ENCODE measurements around the gene ITPKB.
"Not testable (repeated sequence)": the region's sequence is repeated elsewhere in the genome, so short reads cannot be mapped to it uniquely, and the experiment has no call there.

ITPKB gene

GRCh38 chr1:226616636-226617035, 122.4 kb downstream of the ITPKB start:
- DNase-seq: no peak

DNA sequence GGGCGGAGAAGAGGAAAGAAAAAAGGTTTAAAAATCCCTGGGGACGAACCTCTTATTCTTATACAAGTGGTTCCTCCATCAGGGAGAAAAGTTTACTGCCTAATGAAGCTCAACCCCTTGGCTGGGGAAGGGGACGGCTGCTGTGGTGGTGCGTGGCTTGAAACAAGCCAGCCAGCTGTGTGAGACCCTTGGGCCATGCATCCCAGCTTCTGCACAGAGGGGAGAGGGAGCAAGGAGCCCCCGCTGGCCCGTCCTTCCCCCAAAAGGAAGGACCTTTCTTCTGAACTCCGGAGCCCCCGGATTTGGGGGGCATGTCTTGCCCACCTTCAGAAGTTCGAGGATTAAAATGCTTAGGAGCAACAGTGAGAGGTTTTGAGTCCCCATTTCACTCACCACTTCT, 123.2 kb downstream of the ITPKB start:
- DNase-seq: no peak

- not testable (repeated sequence) for DNase-seq
Measured at GRCh38 chr1:226611980-226612379, 127.1 kb downstream of the ITPKB start.

GRCh38 chr1:226611301-226611700, 127.8 kb downstream of the ITPKB start:
- DNase-seq: no peak

DNA sequence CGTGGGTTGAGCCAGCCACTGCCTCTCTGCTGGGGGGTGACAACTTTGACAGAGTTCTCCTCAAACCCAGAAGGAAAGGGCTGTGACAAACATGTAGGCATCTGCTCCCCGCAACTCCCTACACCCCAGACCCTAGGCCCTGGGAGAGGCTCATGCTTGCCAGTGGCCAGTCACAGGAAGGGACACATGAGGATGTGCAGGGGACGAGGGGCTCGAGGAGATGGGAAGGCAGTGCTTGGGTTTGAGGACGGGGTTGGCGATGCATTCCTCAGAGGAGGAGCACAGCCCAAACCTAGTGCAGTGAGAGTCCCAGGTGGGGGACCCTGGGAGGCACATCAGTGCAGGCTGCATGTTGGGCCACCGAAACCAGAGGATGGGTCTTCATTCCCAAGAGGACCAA, 128.4 kb downstream of the ITPKB start:
- DNase-seq: no peak

DNA sequence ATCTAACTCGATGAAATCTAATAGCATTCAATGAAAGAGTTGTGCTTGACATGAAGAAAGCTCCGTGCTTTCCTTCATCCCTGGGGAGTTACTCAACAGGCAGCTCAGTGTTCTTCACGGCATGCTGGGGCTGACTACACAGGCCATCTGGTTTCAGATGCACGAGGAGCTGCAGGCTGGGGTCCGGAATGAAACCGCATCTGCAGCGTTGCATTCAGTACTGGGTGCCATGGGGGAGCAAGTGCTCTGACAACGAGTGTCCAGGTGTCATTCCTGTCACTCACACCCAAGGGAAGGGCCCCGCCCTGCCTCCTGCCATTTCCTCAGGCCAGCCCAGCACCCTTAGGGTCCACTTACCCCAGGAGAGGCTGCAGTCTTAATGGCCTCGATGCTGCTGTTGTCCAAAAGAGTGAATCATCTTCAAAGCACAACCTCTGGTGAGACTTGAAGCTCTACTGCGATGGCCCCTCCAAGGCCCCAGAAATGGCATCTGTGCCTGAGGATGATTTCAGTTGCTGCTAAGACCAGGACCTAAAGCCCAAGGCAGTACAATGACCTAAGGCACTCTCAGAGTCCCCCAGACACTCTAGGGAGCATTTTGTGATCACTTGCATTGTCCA, 129.1 kb downstream of the ITPKB start:
- no peak for DNase-seq

DNA sequence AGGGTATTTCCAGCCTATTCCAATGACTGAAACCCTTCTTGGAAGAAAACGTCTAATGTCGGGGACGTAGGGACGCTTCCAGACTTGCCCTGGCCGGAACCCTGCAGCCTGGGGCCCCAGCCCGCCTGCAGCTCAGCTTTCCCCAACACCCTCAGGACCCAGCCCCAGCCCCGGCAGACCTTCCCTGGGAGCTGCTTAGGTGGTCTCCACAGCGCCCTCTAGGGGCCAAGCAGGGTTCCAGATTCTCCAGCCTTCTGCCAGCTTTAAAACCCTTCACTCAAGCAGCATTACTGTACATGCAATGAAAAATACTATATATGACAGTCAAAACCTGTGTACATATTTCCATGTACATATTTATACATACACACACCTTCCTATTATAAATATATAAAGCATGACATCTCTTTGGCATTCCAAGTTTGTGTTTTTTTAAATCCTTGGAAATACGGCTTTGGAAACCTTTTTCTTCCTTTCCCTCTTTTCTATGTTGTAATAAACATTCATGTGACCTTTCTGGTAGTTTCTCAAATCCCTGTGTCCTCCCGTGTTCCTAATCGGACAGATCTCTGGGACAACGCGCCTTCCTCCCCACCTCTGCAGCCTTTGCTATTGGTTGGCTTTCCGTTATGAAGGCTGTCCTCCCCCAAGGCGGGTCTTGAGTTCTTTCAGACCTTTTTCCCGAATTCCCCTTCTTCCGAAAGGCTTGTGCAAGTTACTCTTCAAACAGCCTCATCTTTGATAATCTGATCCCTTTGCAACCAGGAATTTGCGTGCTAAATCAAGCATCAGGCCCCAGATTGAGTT, 130.2 kb downstream of the ITPKB start:
- peak; percentile 61 for DNase-seq

- no peak for DNase-seq
Measured at GRCh38 chr1:226607821-226608220, 131.3 kb downstream of the ITPKB start.

DNA sequence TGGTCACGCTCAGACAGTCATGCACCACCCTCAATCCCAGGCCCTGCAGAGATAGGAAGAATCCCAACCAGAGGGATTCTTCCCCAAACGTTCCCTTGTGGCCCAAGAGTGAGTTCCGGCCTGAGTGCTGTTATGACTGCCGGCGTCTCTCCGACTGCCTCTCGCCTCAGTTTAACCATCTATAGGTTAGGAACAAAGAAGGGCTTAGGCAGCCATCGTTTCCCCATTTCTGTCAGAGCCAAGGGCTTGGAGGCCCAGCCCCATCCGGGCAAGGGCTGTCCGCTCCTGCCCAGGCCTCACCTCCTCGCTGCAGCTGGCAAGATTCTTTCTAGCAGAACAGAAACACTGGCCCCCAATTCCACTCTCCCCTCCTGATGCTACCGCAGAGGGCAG, 131.8 kb downstream of the ITPKB start:
- no peak for DNase-seq

DNA sequence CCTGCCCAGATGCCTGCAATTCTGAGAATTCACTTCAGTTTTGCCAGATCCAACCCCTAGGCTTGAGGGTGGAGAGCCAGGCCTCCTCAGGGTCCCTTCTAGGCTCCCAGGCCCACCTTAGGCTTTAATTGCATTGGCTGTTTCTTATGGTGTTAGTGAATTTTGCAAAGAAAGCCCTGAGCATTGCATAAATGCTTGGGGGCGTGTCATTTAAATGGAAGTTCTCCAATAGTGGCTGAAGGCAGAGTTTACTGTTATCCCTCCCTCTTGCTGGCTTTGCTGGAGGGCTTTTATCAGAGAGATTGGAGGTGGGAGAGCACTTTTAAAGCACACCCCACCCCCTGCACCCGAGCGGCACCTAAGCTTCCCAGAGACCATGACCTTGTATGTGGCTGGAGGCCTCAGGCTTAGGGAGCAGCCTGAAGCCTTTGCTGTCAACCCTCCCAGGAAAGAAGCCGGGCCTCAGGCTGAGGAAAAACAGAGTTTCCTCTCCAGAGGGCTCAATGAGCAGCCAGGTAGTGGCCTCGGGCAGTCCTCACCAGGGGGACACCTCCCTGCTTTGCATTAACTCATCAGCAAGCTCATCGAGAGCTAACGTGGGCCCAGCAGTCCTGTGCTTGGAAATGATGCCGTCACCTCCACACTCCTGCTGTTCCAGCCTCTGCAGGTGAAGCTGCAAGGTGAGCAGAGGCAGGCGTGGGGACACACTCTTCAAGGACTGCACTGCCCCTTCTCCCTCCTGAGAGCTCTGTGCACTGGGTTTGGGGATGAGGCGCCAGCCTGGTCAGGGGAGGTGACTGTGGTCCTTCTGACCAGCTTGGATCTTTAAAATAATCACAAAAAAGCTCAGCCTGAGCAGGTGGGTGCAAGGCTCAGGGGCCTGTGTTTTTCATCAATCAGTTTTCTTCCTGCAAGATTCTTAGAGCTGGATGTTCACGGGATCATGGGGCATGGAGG, 132.5 kb downstream of the ITPKB start:
- no peak for DNase-seq

DNA sequence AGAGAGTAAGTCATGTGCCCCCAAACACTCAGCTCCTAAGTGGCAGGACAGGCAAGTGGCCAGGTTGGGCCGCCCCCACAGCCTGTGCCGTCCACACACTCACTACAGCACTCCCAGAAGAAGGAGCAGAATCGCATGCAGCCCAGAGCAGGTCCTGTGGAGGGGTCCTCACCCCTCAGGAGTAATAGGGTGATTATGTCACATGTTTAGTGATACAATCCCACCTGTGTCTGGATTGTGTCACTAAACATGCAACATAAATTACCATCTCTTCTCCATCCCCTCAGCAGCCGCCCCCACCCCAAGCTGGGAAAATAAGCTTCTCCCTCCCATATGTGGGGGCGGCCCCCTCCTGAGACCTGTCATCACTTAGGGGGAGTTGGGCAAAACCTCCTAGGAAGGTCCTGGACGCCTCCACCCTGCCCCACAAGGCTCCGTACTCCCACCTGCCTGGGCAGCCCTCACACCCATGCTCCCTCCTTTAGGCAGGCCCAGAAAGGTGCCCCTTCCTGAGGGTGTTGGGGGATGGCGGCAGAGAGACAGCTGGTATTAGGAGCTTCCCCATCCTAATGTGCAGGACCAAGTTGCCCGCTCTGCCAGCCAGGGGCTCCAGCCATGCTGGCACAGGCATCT, 133.6 kb downstream of the ITPKB start:
- DNase-seq: no peak

DNA sequence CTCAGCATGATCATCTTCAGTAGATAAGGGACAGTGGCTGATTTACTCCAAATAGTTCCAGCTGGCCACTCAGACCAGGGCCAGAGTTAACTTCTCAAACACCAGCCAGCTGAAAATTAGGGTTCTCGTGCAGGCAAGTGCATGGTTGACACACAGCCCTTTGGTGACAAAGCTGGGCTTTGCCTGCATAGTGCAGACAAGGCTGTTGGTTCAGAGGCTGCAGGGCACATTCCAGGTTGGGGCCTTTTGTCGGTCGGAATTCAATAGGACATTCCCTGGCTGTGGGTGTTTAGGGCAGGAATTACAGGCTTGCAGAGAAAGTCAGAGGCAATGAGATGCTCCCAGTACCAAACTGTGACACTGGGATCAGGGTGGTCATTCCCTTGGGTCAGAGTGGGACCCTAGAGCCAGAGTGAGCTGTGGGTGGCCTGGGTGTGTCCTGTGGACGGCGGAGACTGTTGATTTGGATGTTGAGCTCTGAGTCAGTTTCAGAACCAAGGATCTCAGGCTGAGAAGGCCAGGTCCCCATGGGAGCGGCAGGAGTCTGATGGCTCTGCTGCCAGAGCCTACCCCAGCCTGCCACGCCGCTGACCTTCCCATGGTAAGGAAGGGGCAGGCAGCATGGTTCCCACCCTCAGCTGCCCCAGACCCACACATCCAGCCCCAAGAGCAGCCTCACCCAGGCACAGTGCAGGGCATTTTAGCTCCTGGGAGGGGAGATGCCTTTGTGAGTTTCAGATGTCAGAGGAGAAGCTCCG, 134.3 kb downstream of the ITPKB start:
- DNase-seq: no peak

DNA sequence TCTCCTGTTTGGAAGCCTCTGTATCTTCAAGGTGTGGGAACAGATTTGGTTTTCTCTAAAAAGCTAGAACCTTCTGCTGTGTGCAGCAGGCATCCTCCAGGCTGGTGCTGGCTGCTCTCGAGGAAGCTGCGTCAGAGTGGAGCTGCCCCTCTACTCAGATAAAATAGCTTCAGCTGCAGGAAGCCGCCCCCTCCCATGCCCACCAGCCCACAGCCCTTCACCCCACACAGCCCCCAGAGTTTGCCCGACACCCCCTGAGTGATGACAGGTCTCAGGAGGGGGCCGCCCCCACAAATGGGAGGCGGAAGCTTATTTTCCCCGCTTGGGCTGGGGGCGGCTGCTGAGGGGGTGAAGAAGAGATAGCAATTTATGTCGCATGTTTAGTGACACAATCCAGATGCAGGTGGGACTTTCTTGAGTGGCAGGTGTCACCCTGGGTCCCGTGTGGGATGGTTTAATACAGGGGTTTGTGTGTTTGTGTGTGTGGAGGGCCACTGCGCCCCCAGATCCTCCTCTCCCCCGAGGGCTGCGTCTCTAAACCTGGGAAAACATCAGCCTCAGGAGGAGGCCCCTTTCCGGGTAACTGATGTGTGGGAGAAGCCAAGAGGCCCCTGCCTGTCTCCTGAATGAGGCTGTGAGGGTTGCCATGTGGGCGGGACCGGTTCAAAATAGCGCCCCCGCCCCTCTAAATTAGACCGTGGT, 135.1 kb downstream of the ITPKB start:
- DNase-seq: no peak

- DNase-seq: peak; percentile 63
Measured at GRCh38 chr1:226603022-226603857, 135.8 kb downstream of the ITPKB start.

DNA sequence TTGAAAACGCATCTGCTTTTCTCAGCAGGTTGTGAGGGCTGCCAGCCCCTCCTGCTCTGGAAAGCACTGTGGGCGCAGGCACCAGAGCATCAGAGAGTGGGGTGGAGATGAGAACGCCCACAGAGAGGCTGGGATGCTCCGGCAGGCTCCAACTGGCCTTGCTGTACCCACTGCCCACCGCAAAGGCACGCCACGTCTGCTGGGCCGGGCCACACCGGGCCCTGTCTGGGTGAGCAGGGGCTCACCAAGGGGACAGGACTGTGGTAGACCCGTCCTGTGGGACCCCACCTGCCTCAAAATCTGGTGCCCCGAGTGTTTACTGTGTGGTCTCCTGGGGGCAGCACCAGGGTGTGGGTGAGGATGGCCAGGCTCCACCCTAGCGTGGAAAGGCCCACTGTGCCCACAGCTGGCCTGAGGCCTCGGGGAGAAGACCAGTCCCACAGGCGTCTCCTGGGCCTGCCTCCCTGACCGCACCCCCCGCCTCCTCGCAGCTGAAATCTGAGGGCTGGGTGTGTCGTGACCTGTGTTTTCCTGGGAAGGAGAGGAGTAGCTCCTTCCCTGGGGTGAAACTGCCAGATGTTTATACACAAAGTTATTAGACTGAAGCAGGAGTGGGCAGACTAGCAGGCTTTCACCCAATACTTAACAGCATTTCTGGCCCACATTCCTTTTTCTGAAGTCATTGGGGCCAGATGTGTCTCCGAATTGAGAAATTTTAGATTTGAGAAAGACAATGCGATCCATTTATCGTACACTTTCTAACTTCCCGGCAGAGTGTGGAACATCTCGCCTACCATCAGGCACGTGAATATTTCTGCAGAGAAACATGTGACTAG, 136.7 kb downstream of the ITPKB start:
- DNase-seq: no peak

DNA sequence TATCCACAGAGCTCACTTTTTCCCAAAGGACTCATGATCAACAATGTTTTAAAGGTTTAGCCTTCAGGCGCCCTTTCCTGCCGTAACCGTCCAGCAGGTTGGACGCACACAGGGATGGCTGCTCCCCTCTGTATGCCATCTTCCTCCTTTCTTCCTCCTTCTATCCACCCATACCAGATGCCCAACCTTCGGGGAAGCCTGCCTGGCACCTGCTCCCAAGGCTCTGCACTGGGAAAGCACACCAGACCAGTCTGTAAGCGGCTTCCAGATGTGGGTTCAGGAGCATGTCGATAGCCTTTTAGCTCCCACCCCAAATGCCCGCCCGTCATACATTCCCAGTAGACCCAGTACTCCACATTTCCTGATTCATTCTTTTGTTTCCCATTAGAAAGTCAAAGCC, 137.6 kb downstream of the ITPKB start:
- DNase-seq: no peak

GRCh38 chr1:226600254-226600653, 138.8 kb downstream of the ITPKB start:
- DNase-seq: no peak

DNA sequence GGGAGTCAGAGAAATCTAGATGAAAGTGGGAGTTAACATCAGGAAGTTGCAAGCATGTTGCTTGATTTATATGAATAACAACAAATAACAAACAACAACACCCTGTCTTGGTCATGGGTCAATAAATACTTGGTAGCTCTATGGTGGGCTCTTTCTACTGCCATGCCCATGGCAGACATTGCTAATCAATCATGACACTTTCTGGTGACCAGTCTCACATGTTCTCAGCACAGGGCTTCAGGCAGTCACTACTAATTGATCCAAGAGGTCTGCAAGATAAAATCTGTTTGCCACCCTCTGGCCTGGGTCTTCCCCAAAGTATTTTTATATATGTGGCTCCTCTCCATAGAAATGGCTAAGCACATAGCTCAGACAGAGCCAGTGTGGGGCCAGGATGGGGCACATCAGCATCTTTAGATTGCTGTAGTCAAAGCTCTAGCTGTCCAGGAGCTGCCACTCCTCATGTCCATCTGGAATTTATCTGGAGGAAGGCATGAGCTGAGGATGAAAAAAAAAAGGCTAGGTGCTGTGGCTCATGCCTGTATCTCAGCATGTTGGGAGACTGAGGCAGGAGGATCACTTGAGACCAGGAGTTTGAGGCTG, 139.3 kb downstream of the ITPKB start:
- no peak for DNase-seq

- not testable (repeated sequence) for DNase-seq
Measured at GRCh38 chr1:226598955-226599354, 140.1 kb downstream of the ITPKB start.

Measured in DMS153 (cell line).